ENCODE measurements around the gene ST6GALNAC3.

Gene ST6GALNAC3

GRCh38 chr1:76542359-76542758, 467.8 kb downstream of the ST6GALNAC3 start:
- H3K27ac ChIP-seq = no peak overlapping the region
- no peaks in the 10 kb centered on the region for H3K27me3 ChIP-seq (replicated peaks)
- in situ Hi-C loops (cut with HindIII; ENCODE audit: low pct_ligation_motif_present, low sequenced_read_pairs) = no loop called here
- DNase-seq = no peak
- no peak for TF ChIP-seq CTCF (IDR thresholded peaks at IDR 0.05; ENCODE audit: low read depth, low read length, missing control alignments)
- no peaks in the 10 kb centered on the region for H3K36me3 ChIP-seq (replicated peaks)
- no peak overlapping the region for H3K4me3 ChIP-seq (ENCODE audit: low read depth, low read length)

GRCh38 chr1:76543495-76543894, 468.9 kb downstream of the ST6GALNAC3 start:
- Histone ChIP-seq H3K27me3 (replicated peaks) (no peaks in the 10 kb centered on the region), H3K27ac (no peak overlapping the region), H3K36me3 (replicated peaks) (no peaks in the 10 kb centered on the region), H3K4me3 (ENCODE audit: low read depth, low read length) (no peak overlapping the region)
- in situ Hi-C loops (cut with HindIII; ENCODE audit: low pct_ligation_motif_present, low sequenced_read_pairs) = no loop called here
- no peak for TF ChIP-seq CTCF (IDR thresholded peaks at IDR 0.05; ENCODE audit: low read depth, low read length, missing control alignments)
- no peak for DNase-seq

- no peak for TF ChIP-seq CTCF (IDR thresholded peaks at IDR 0.05; ENCODE audit: low read depth, low read length, missing control alignments)
- Histone ChIP-seq H3K36me3 (replicated peaks) (no peaks in the 10 kb centered on the region), H3K4me3 (ENCODE audit: low read depth, low read length) (no peak overlapping the region), H3K27me3 (replicated peaks) (no peaks in the 10 kb centered on the region), H3K27ac (no peak overlapping the region)
- in situ Hi-C loops (cut with HindIII; ENCODE audit: low pct_ligation_motif_present, low sequenced_read_pairs) = no loop called here
- DNase-seq = no peak
These were observed 471.9 kb downstream of the ST6GALNAC3 start for GRCh38 chr1:76546354-76546933.

- no peak for DNase-seq
- no peak overlapping the region for H3K4me3 ChIP-seq (ENCODE audit: low read depth, low read length)
- H3K27ac ChIP-seq = no peak overlapping the region
- H3K27me3 ChIP-seq (replicated peaks) = no peaks in the 10 kb centered on the region
- TF ChIP-seq CTCF (IDR thresholded peaks at IDR 0.05; ENCODE audit: low read depth, low read length, missing control alignments) = no peak
- no peaks in the 10 kb centered on the region for H3K36me3 ChIP-seq (replicated peaks)
- in situ Hi-C loops (cut with HindIII; ENCODE audit: low pct_ligation_motif_present, low sequenced_read_pairs) = no loop called here
These were observed 473.4 kb downstream of the ST6GALNAC3 start for GRCh38 chr1:76547916-76548315.

- Histone ChIP-seq H3K27ac (no peak overlapping the region), H3K36me3 (replicated peaks) (no peaks in the 10 kb centered on the region), H3K4me3 (ENCODE audit: low read depth, low read length) (no peak overlapping the region), H3K27me3 (replicated peaks) (no peaks in the 10 kb centered on the region)
- no peak for TF ChIP-seq CTCF (IDR thresholded peaks at IDR 0.05; ENCODE audit: low read depth, low read length, missing control alignments)
- DNase-seq = no peak
- in situ Hi-C loops (cut with HindIII; ENCODE audit: low pct_ligation_motif_present, low sequenced_read_pairs) = no loop called here
These were observed 474.1 kb downstream of the ST6GALNAC3 start for GRCh38 chr1:76548513-76549100.

GRCh38 chr1:76554283-76554682, 479.7 kb downstream of the ST6GALNAC3 start:
- Histone ChIP-seq H3K4me3 (ENCODE audit: low read depth, low read length) (no peak overlapping the region), H3K27ac (no peak overlapping the region), H3K27me3 (replicated peaks) (no peaks in the 10 kb centered on the region), H3K36me3 (replicated peaks) (no peaks in the 10 kb centered on the region)
- no peak for TF ChIP-seq CTCF (IDR thresholded peaks at IDR 0.05; ENCODE audit: low read depth, low read length, missing control alignments)
- in situ Hi-C loops (cut with HindIII; ENCODE audit: low pct_ligation_motif_present, low sequenced_read_pairs) = no loop called here
- DNase-seq = no peak
